GM12891 (cell line): ENCODE measurements around the gene MYOCD.

Source experiments
- POLR2A ChIP-seq: IDR thresholded peaks from 2 replicates; pipeline ENCODE4 v1.6.1; 2011; ENCODE audit warnings: low read depth, low read length, control low read depth
- POLR2AphosphoS5 ChIP-seq: IDR thresholded peaks from 2 replicates; pipeline ENCODE4 v1.6.1; 2011; ENCODE audit warnings: low read depth, low read length, control low read depth
- SPI1 ChIP-seq: IDR thresholded peaks from 2 replicates; pipeline ENCODE4 v1.6.1; 2011; ENCODE audit warnings: low read depth, low read length, control low read depth
- TAF1 ChIP-seq: IDR thresholded peaks from 2 replicates; pipeline ENCODE4 v1.6.1; 2011; ENCODE audit warnings: low read depth, low read length, control low read depth

- TF ChIP-seq POLR2A = no peak
- no peak for TF ChIP-seq POLR2AphosphoS5
- no peak for TF ChIP-seq SPI1
- TF ChIP-seq TAF1 = no peak
These were observed 62.2 kb downstream of the MYOCD start for GRCh38 chr17:12727881-12728280.
